K562 (cell line): ENCODE data around the gene PFKL. TPM values are rescaled to one million over a fixed set of nuclear protein-coding genes. Genes with fewer than 3 reads are reported as not detected.
A peak's percentile ranks its signal among the peaks of the same experiment; 100 is the strongest.

Source experiments
- BHLHE40 ChIP-seq: IDR thresholded peaks from 2 replicates; pipeline ENCODE4 v1.6.1; 2011; ENCODE audit warnings: low read length, improper control_type of control experiment
- CTCFL ChIP-seq: IDR thresholded peaks from 2 replicates; pipeline ENCODE4 v1.6.1; 2011; ENCODE audit warnings: borderline replicate concordance, low read depth, mild to moderate bottlenecking, moderate library complexity, low read length; ENCODE audit not compliant: insufficient read depth, poor library complexity, severe bottlenecking
- ETV5 ChIP-seq: sonication (generic); formaldehyde crosslinking; IDR thresholded peaks from 2 replicates; pipeline ENCODE4 v1.4.0; 2020; ENCODE audit warnings: low read depth, mild to moderate bottlenecking, missing genetic modification reagents
- KDM4B ChIP-seq, 2 experiments: fragments of 450-650 bp in 1 of 2; sonication (generic) in 1 of 2; IDR thresholded peaks; 2 replicates each; pipeline ENCODE4 v1.6.1; 2016 to 2017; ENCODE audit warnings: borderline replicate concordance in 2 of 2, antibody characterized with exemption in 1 of 2, low read depth in 1 of 2, mild to moderate bottlenecking in 1 of 2
- MED1 ChIP-seq: sonication (generic); formaldehyde crosslinking; IDR thresholded peaks from 2 replicates; pipeline ENCODE4 v1.8.1; 2023; ENCODE audit warnings: missing genetic modification reagents, borderline replicate concordance
- MTA3 ChIP-seq: fragments of 450-650 bp; formaldehyde crosslinking; IDR thresholded peaks from 2 replicates; pipeline ENCODE4 v1.6.1; 2017; ENCODE audit warnings: mild to moderate bottlenecking, borderline replicate concordance
- NR2C2 ChIP-seq, 2 experiments: fragments of 200-800 bp in 1 of 2; sonication (Bioruptor generic) in 1 of 2; sonication (generic) in 1 of 2; formaldehyde crosslinking in 1 of 2; IDR thresholded peaks; 2 replicates each; pipeline versions ENCODE4 v1.6.1 to v1.8.0; 2016 to 2022; ENCODE audit warnings: mild to moderate bottlenecking in 1 of 2, missing compliant biosample characterization in 1 of 2, missing genetic modification characterization in 1 of 2, missing genetic modification reagents in 1 of 2
- SMC3 ChIP-seq: conservative IDR thresholded peaks from 2 replicates; pipeline ENCODE4 v1.6.1; 2011; ENCODE audit warnings: low read depth, low read length, improper control_type of control experiment; ENCODE audit not compliant: insufficient read depth
- TAF15 ChIP-seq: fragments of 200-400 bp; formaldehyde crosslinking; IDR thresholded peaks from 2 replicates; pipeline ENCODE4 v1.6.1; 2017; ENCODE audit warnings: mild to moderate bottlenecking, low read depth, low read length, moderate library complexity
- TRIM25 ChIP-seq: fragments of 450-650 bp; IDR thresholded peaks from 2 replicates; pipeline ENCODE4 v1.7.0; 2016; ENCODE audit warnings: borderline replicate concordance
- ZNF407 ChIP-seq: fragments of 450-650 bp; IDR thresholded peaks from 2 replicates; pipeline ENCODE4 v1.6.1; 2016; ENCODE audit warnings: low read depth
- polyA plus RNA-seq, 8 experiments: library from polyadenylated mRNA; depleted of rRNA in 4 of 8; stranded (reverse) in 5 of 8; unstranded in 3 of 8; fragments of >200 nt; fragmentation: Nextera tagmentation in 2 of 8; fragmentation: Illumina TruSeq in 1 of 8; extraction: Ambion mirVana in 2 of 8; extraction: Trizol in 1 of 8; gene quantifications; 2 replicates each; pipeline versions ENCODE4 v1.2.1 to v1.2.3, GENCODE V29; 2011 to 2014; ENCODE audit warnings: inconsistent platforms in 1 of 8, missing spikeins in 1 of 8
- total RNA-seq, 7 experiments: library from RNA; depleted of rRNA in 6 of 7; stranded (reverse); fragments of >200 nt in 6 of 7; fragmentation: Illumina TruSeq in 2 of 7; extraction: Trizol in 2 of 7; gene quantifications; 2 replicates each; pipeline versions ENCODE4 v1.2.1 to v1.2.3, GENCODE V29; 2011 to 2021; ENCODE audit warnings: low replicate concordance in 1 of 7
- TF ChIP-seq, protein P1 (sequence below): fragments of 250-450 bp; sonication (Bioruptor Pico); IDR thresholded peaks from 2 replicates; pipeline ENCODE4 v1.8.0; 2022; ENCODE audit warnings: moderate library complexity, mild to moderate bottlenecking, inconsistent platforms

PFKL gene
- total and polyA plus RNA-seq, 9 of the 15 experiments (the other 6 are each of a cell fraction or from before 2014, with no cell fraction given): 1.1 to 124 (median 45.6) TPM

GRCh38 chr21:44337941-44338895 is 38.4 kb downstream of the PFKL start (continued):
- TF ChIP-seq TAF15: no peak
- 0 out of 2 replicates have a peak, but pooled peaks have one; percentile 21 for TF ChIP-seq BHLHE40
- peak; percentile 36 for TF ChIP-seq CTCFL
- TF ChIP-seq NR2C2 (CRISPR knock-in tag; IDR thresholded peaks at IDR 0.05): no peak
- TF ChIP-seq NR2C2 (tag; IDR thresholded peaks at IDR 0.05): no peak
- TF ChIP-seq KDM4B (IDR thresholded peaks at IDR 0.05; ENCODE audit: borderline replicate concordance in 2 of 2, low read depth in 1 of 2): no peak
- no peak for TF ChIP-seq TRIM25
- peak; percentile 43; the same call in 1 of the 2 replicates for TF ChIP-seq MTA3
- no peak for TF ChIP-seq ETV5
- TF ChIP-seq, protein P1, sequence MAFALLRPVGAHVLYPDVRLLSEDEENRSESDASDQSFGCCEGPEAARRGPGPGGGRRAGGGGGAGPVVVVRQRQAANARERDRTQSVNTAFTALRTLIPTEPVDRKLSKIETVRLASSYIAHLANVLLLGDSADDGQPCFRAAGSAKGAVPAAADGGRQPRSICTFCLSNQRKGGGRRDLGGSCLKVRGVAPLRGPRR (CRISPR knock-in tag): no peak
- 0 out of 2 replicates have a peak, but pooled peaks have one; percentile 34 for TF ChIP-seq SMC3
- TF ChIP-seq MED1: no peak
- no peak for TF ChIP-seq ZNF407
